Coronary artery (tissue), 2 donors: ENCODE data around the gene KRT74.

ENCODE experiments used
- DNase-seq: peaks from one replicate; pipeline ENCODE4 v3.0.0-alpha.2; 2017; ENCODE audit warnings: low spot score
- H3K27ac ChIP-seq, 2 donors: fragments of 200-600 bp; sonication (generic); one replicate each; pipeline ENCODE4 v1.5.1; 2016 to 2019
- H3K4me3 ChIP-seq: fragments of 200-600 bp; sonication (generic); 2 replicates; pipeline ENCODE4 v1.5.1; 2016; ENCODE audit warnings: mild to moderate bottlenecking, moderate library complexity
- CTCF ChIP-seq: fragments of 200-600 bp; sonication (generic); IDR thresholded peaks from one replicate; pipeline ENCODE4 v1.5.1; 2019; ENCODE audit warnings: antibody characterized with exemption

The KRT74 gene

GRCh38 chr12:52582486-52582885 is 8.8 kb upstream of the KRT74 start:
- Histone ChIP-seq H3K4me3 (no peak overlapping the region), H3K27ac (no peak overlapping the region)
- TF ChIP-seq CTCF, result no peak
- no peak for DNase-seq

GRCh38 chr12:52581481-52581880 is 7.8 kb upstream of the KRT74 start:
- H3K27ac ChIP-seq, result no peak overlapping the region

GRCh38 chr12:52581066-52581465 is 7.4 kb upstream of the KRT74 start:
- H3K27ac ChIP-seq, result no peak overlapping the region

More at GRCh38 chr12:52581481-52581880, 7.8 kb upstream of the KRT74 start:
- peak; percentile 57 for DNase-seq
- no peak overlapping the region for H3K4me3 ChIP-seq
- TF ChIP-seq CTCF, result no peak

GRCh38 chr12:52580496-52580895 is 6.9 kb upstream of the KRT74 start:
- TF ChIP-seq CTCF, result no peak
- no peak overlapping the region for H3K4me3 ChIP-seq
- H3K27ac ChIP-seq, result no peak overlapping the region
- DNase-seq, result peak; percentile 36

More at GRCh38 chr12:52581066-52581465, 7.4 kb upstream of the KRT74 start:
- no peak overlapping the region for H3K4me3 ChIP-seq
- DNase-seq, result peak; percentile 54
- no peak for TF ChIP-seq CTCF

DNA sequence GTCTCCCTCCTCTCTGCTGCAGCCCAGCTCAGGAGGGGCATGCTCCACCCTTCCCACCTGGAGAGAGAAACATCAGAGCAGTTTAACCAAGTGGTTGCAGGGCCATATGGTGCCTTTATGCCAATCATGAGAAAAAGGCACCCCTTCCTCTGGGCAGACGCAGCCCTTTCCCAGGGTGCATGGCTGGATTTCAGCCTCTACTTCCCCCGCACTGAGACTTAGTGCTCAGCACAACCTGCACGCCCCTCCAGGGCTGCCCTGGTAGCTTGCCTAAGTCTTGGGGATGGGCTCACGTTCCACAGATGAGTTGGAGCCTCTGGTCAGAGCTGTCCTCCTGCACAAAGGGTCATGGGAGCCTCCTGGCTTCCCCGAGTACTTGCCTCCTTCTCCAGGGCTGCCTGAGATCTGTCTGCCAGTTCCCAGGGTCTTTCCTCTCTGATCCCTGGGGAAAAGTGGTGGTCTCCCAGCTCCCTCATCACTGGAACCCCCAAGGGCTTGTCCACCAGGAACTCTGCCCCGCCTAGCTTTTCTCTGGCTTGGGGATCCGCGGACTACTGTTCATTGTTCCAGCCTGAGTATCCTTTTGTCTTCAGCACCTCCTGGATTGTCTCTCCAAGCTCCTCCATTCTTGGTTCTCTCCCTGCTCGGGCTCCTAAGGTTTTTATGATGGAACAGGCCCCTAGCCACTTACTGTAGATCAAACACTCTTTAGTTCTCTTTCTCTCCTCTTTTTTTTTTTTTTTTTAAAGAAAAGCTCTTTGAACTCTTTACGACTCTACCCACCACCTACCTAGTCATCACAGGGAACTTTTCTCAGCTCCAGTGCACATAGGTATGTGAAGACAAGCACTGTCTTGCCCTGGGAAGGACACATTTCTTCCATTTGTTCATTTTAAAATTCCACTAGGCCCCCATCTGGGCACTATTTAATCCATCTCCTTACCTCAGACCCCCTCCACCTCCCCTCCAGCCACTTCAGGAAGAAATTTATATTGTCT is 6.1 kb upstream of the KRT74 start:
- no peak for TF ChIP-seq CTCF
- no peak for DNase-seq
- H3K4me3 ChIP-seq, result no peak overlapping the region

GRCh38 chr12:52578469-52578868 is 4.8 kb upstream of the KRT74 start:
- H3K27ac ChIP-seq, result no peak overlapping the region
- DNase-seq, result no peak

More for the DNA sequence above, 6.1 kb upstream of the KRT74 start:
- H3K27ac ChIP-seq, result no peak overlapping the region

More at GRCh38 chr12:52578469-52578868, 4.8 kb upstream of the KRT74 start:
- TF ChIP-seq CTCF, result no peak
- no peak overlapping the region for H3K4me3 ChIP-seq
